Type B pancreatic cell (in vitro differentiated cells): Measurements from ENCODE around the gene SYNGR4. TPM values are rescaled to one million over a fixed set of nuclear protein-coding genes. Genes with fewer than 3 reads are reported as not detected.
"Not testable (repeated sequence)": the region's sequence is repeated elsewhere in the genome, so short reads cannot be mapped to it uniquely, and the experiment has no call there.

Experiments used
- DNase-seq: peaks from one replicate; pipeline ENCODE4 v3.0.0; 2021; ENCODE audit warnings: mixed read lengths; ENCODE audit not compliant: unreplicated experiment; ENCODE audit errors: extremely low spot score
- H3K27ac Mint-ChIP-seq: 2 replicates; pipeline ENCODE4 v1.8.0; 2021; ENCODE audit warnings: mild to moderate bottlenecking, mixed read lengths
- H3K27me3 Mint-ChIP-seq: 2 replicates; pipeline ENCODE4 v1.8.0; 2021; ENCODE audit warnings: mixed read lengths
- H3K36me3 Mint-ChIP-seq: 2 replicates; pipeline ENCODE4 v1.8.0; 2021; ENCODE audit warnings: mixed read lengths
- H3K4me1 Mint-ChIP-seq: one replicate; pipeline ENCODE4 v1.8.0; 2021; ENCODE audit warnings: mixed read lengths; ENCODE audit not compliant: unreplicated experiment
- H3K4me3 Mint-ChIP-seq: 2 replicates; pipeline ENCODE4 v1.8.0; 2021; ENCODE audit warnings: mild to moderate bottlenecking, mixed read lengths
- H3K9me3 Mint-ChIP-seq: 2 replicates; pipeline ENCODE4 v1.8.0; 2021; ENCODE audit warnings: mixed read lengths
- long read RNA-seq: library from polyadenylated mRNA; unstranded; transcript quantifications from one replicate; pipeline ENCODE4 v2.0.0, GENCODE V29; 2020
- total RNA-seq: library from RNA; stranded (reverse); gene quantifications from 2 replicates; pipeline ENCODE4 v1.2.1, GENCODE V29; 2021; ENCODE audit warnings: low replicate concordance
- TF ChIP-seq, protein P1 (sequence below): fragments of 200-600 bp; sonication (generic); conservative IDR thresholded peaks from 2 replicates; pipeline ENCODE4 v1.5.0; 2021; ENCODE audit warnings: antibody characterized with exemption, mild to moderate bottlenecking

The SYNGR4 gene, protein sequence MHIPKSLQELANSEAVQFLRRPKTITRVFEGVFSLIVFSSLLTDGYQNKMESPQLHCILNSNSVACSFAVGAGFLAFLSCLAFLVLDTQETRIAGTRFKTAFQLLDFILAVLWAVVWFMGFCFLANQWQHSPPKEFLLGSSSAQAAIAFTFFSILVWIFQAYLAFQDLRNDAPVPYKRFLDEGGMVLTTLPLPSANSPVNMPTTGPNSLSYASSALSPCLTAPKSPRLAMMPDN
- not detected in 2 replicates for total RNA-seq
- long read RNA-seq, result 0 reads

DNA sequence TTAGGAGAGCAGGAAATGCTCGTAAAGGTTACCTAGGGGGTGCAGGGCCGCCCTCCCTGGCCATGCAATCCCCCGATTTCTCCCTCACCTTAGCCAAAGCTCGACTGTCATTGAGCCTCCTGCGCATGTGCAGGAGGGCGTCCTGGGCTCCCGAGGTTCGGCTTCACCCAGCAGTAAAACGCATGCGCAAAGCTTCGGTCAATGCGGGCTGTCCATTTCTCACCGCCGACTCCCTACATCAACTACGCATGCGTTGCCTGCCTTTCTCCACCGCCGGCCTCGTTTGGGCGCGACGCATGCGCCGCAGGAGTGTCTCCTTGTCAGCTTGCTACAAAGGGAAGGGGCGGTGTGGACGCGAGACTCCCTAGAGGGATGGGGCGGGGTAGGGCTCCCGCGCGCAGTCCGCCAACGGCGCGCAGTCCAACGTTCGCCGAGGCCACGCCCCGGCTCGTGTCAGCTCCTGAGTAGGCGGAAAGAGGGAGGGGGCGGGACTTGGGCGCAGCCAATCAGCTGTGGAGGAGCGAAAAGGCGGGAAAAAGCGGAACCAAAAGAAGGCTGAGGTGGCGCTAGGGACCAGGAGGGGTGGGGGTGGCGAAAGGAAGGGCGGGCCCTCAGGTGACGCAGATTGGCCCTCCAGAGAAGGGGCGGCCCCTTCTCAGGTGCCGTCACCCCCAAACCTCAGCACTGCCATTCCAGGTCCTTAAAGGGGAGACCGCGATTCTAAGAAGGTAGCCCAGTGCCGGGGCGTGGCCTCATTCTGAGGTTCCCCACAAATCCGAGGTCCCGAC, at the start of gene SYNGR4, which contains the start of gene TMEM143:
TSS of gene SYNGR4 (plus strand) at position 558 of the 788 bp plus-strand sequence. CDS start 1,476 bp downstream, outside the sequence.
TSS of gene TMEM143 (minus strand) at position 131 of the 788 bp plus-strand sequence. CDS start at position 111, 20 bp downstream.
- Mint-ChIP-seq H3K4me3 (peak within 1 kb of the TSS; percentile 90), H3K27me3 (no peaks in the 10 kb centered on the region), H3K4me1 (no peaks in the 10 kb centered on the region), H3K9me3 (no peaks in the 10 kb centered on the region), H3K27ac (peak within 1 kb of the TSS; percentile 95), H3K36me3 (no peaks in the 10 kb centered on the region)
- TF ChIP-seq, protein P1, sequence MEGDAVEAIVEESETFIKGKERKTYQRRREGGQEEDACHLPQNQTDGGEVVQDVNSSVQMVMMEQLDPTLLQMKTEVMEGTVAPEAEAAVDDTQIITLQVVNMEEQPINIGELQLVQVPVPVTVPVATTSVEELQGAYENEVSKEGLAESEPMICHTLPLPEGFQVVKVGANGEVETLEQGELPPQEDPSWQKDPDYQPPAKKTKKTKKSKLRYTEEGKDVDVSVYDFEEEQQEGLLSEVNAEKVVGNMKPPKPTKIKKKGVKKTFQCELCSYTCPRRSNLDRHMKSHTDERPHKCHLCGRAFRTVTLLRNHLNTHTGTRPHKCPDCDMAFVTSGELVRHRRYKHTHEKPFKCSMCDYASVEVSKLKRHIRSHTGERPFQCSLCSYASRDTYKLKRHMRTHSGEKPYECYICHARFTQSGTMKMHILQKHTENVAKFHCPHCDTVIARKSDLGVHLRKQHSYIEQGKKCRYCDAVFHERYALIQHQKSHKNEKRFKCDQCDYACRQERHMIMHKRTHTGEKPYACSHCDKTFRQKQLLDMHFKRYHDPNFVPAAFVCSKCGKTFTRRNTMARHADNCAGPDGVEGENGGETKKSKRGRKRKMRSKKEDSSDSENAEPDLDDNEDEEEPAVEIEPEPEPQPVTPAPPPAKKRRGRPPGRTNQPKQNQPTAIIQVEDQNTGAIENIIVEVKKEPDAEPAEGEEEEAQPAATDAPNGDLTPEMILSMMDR, result no peak
- peak; percentile 98 for DNase-seq

DNA sequence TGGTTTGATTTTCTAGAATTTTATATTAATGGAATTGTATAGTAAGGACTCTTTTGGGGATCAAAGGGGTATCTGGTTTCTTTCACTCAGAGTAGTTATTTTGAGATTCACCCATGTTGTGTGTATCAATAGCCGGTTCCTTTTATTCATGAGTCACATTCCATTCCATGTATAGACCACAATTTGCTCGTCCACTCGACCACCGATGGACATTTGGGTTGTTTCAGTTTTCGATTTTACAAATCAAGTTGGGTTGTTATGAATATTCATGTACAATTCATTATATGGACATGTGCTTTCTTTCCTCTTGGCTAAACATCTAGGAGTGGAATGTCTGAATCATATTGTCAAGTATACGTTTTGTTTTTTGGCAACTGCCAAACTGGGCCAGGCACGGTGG, 48.5 kb upstream of the SYNGR4 start:
- Mint-ChIP-seq H3K27me3 (no peaks in the 10 kb centered on the region), H3K4me1 (peaks cover 14% of the 10 kb centered on the region), H3K36me3 (no peaks in the 10 kb centered on the region), H3K4me3 (no peak overlapping the region), H3K27ac (no peak overlapping the region), H3K9me3 (no peaks in the 10 kb centered on the region)
- no peak for DNase-seq
- TF ChIP-seq, protein P1, result no peak

DNA sequence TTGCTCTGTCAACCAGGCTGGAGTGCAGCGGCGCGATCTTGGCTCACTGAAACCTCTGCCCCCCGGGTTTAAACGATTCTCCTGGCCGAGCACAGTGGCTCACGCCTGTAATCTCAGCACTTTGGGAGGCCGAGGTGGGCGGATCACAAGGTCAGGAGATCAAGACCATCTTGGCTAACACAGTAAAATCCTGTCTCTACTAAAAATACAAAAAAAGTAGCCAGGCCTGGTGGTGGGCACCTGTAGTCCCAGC, 46.5 kb upstream of the SYNGR4 start:
- not testable (repeated sequence) for H3K27ac Mint-ChIP-seq, H3K27me3 Mint-ChIP-seq, H3K36me3 Mint-ChIP-seq, H3K4me3 Mint-ChIP-seq, DNase-seq, H3K9me3 Mint-ChIP-seq
- H3K4me1 Mint-ChIP-seq, result peaks cover 20% of the 10 kb centered on the region

DNA sequence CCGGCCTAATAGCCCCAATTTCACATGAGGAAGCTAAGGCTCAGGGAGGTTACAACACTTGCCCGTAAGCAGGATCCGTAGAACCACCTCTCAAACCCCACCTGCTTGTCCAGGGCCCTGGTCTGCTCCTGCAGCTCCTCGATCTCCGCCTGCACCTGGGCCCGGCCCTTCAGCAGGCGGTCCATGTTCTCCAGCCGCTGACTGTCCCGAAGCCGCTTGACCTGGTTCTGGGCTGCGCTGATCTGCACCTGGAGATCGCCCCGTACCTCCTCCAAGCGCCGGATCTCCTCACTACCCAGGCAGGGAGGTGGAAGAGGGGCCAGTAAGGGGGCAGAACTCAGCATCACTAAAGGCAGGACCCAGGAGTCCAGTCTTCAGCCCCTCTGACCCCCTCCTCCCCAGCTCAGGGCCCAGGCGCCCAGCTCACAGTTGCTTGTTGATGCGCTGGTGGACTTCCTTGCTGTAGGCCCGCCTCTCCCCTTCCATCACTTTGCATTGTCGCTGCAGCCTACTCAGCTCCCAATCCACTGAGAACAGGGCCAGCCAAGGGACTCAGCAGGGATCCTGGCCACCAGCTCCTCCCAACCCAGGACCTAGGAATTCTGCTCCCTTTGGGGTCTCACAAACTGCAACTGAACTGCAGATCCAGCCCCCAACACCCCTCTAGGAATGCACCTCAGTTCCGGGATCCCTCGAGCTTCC, 45.7 kb upstream of the SYNGR4 start:
- Mint-ChIP-seq H3K27me3 (no peaks in the 10 kb centered on the region), H3K4me1 (peaks cover 25% of the 10 kb centered on the region), H3K9me3 (no peaks in the 10 kb centered on the region), H3K36me3 (no peaks in the 10 kb centered on the region), H3K4me3 (no peak overlapping the region), H3K27ac (no peak overlapping the region)
- TF ChIP-seq, protein P1, result no peak
- DNase-seq, result no peak

DNA sequence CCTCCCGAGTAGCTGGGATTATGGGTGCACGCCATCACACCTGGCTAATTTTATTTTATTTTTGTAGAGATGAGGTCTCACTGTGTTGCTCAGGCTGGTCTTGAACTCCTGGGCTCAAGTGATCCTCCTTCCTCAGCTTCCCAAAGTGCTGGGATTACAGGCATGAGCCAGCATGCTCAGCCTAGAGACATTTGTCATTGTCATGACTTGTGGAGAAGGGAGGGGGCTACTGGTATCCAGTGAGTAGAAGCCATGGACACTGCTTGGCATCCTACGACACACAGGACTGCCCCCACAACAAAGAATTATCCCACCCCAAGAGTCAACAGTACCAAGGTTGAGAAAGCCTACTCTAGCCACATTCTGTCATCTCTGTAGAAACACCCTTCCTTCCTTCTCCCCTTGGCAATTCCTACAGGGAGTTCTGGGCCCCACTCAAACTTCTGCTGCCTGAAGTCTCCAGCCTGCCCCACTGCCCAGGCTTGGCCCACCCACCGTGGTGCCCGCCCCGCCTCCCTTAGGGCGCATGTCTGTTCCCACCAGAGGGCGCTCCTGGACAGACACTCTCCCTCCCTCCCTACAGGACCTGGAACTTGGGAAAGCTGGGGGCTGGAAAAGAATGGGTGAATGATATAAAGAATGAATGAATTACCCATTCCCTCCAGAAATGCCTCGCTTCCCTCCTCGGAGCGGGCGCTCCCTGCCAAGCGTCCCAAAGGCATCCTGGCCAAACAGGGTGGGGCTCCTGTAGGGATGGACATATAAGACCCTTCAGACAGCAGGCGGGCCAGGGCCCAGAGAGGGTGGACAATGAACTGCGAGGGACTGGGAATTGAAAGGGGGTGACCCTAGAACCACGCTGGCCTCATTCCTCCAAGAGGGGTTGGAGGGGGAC, 44.3 kb upstream of the SYNGR4 start:
- Mint-ChIP-seq H3K27me3 (no peaks in the 10 kb centered on the region), H3K4me3 (peak overlapping the region; percentile 95), H3K9me3 (no peaks in the 10 kb centered on the region), H3K36me3 (no peaks in the 10 kb centered on the region), H3K27ac (peak overlapping the region; percentile 67), H3K4me1 (peaks cover 31% of the 10 kb centered on the region)
- no peak for DNase-seq
- TF ChIP-seq, protein P1, result peak; percentile 76
